ENCODE measurements around the gene SIPA1L3. TPM values are rescaled to one million over a fixed set of nuclear protein-coding genes. Genes with fewer than 3 reads are reported as not detected.

The SIPA1L3 gene
- total RNA-seq, 2 donors from 2014 or later: 9.8 to 10.0 TPM

GRCh38 chr19:38005224-38005614, 98.2 kb downstream of the SIPA1L3 start:
- DNase-seq (no peak), ATAC-seq (peak in 1 of 2 donors; percentile 3)
- intact Hi-C loops (cut with DNase I): no loop called here

GRCh38 chr19:38006361-38007045, 99.5 kb downstream of the SIPA1L3 start:
- intact Hi-C loops (cut with DNase I): no loop called here
- ATAC-seq (no peak), DNase-seq (no peak)

GRCh38 chr19:38009650-38010242, 102.7 kb downstream of the SIPA1L3 start:
- intact Hi-C loops (cut with DNase I): no loop called here
- no peak for DNase-seq
- ATAC-seq: no peak

- ATAC-seq: no peak
- intact Hi-C loops (cut with DNase I): no loop called here
- DNase-seq: no peak
Measured at GRCh38 chr19:38011426-38011825, 104.4 kb downstream of the SIPA1L3 start.

DNA sequence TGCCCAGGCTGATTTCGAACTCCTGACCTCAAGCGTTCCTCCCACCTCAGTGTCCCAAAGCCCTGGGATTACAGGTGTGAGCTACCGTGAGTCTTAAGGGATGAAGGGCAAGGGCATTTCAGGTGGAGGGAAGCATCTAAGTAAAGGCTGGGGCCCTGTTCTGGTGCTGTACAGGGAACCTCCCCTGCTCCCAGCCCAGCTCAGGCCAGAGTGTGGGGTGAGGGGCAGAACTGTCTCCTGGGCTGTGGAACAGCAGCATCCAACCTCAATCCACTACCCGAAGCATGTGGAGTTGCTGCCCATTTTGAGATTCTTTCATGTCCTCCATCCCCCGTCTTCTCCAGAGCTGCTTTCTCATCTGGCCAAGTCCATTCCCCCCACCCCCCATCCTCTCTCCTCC, 105.3 kb downstream of the SIPA1L3 start:
- intact Hi-C loops (cut with DNase I): no loop called here
- ATAC-seq (no peak), DNase-seq (no peak)

DNA sequence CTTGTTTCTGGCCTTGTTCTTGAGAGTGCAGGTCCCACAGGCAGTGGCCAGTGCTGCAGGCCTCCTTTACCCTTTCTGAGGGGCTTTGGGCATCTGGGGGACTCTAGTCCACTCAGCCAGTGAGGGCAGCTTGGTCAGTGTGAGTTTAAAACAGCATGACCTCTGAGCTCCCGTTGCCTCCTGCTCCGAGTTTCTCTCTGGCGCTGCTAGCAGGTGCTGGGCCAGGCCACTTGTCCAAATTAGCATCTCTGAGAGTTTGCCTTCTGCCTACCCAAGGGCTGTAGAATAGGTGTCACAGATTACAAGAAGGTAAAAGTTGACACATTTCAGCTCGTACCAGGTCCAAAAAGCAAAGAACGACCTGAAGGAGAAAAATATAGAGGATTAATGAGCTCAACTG, 105.9 kb downstream of the SIPA1L3 start:
- intact Hi-C loops (cut with DNase I): no loop called here
- no peak for DNase-seq
- ATAC-seq: no peak

DNA sequence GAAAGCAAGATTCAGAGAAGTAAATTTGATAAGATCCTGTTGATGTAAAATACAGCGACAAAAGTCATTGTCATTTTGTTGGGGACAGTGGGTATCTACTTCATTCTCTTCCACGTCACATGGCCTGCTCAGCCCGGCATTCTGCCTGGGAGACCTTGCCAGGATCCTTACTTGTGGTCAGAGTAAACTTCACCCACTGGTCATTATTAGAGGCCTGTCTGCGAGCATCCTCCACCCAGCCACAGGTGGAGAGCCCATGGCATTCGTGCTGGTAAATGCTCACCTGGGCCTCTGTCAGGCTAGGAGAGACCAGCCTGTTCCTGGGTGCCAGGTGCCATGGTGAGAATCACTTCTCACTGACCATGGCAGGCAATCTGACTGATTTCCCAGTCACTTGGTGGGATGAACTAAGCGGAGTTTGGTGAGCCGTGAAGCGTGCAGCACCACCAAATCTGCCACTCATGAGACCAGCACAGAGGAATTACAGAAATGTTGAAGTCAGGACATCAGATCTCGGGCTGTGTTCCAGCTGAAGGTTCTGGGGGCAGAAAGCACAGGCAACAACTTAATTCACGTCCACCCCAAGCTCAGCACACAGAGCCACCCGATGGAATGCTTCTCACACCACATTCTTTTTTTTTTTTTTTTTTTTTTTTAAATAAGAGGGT, 107.0 kb downstream of the SIPA1L3 start:
- ATAC-seq (no peak), DNase-seq (no peak)
- intact Hi-C loops (cut with DNase I): no loop called here

DNA sequence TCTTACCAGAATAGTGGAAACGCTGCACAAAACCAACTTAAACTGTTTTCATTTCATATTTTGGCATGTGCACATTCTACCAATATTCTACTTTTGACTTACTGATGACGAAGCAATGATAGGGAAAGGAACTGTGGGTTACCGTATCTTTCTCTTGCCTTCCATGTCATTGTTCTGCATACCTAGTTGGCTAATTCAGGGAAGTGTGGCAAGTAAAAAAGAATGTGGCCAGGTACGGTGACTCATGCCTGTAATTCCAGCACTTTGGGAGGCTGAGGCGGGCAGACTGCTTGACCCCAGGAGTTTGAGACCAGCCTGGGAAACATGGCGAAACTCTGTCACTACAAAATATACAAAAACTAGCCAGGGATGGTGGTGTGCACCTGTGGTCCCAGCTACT, 108.2 kb downstream of the SIPA1L3 start:
- DNase-seq: no peak
- intact Hi-C loops (cut with DNase I): no loop called here
- no peak for ATAC-seq

DNA sequence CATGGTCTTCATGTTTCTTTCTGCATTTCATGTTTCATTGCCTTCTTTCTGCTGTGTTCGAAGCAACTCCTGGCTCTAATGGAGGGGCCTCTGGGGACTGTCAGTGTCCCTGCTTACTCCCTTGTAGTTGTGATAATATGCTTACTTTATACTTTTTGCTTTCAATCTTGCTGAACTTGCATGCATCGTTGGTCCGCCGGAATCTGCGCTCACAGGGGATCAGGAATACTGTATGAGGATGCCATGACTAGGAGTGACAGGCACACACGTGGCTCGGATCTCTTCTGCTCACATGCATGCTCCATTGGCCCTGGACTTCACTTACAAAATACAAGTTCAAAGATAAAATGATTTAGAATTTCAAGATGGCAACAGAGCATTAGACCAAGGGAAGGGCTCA, 108.8 kb downstream of the SIPA1L3 start:
- intact Hi-C loops (cut with DNase I): no loop called here
- DNase-seq (no peak), ATAC-seq (no peak)

DNA sequence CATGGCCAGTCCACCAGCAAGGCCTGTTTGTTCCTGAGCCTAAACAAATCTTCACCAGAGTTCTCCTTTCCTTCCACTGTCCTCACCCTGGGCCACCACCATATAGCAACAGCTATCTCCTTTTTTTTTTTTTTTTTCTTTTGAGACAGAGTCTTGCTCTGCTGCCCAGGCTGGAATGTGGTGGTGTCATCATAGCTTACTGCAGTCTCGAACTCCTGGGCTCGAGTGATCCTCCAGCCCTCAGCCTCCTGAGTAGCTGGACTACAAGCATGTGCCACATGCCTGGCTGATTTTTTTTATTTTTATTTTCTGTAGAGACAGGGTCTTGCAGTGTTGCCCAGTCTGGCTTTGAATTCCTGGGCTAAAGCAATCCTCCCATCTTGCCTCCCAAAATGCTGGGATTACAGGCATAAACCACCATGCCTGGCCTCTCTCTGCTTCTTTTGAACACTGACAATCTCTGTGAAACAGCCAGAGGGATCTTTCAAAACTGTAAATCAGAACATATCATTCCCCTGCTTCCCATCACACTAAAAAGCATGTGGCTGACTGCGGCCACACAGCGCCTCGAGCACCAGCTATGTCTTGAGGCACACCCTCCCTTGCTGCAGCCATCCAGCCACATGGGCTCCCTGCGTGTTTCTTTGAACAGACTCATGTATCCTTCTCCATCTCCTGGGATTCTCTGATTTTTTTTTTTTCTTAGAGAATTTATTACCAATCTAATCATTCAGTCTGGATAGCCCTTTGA, 110.6 kb downstream of the SIPA1L3 start:
- ATAC-seq: no peak
- no peak for DNase-seq
- intact Hi-C loops (cut with DNase I): no loop called here

GRCh38 chr19:38018694-38019395, 111.8 kb downstream of the SIPA1L3 start:
- no peak for ATAC-seq
- intact Hi-C loops (cut with DNase I): no loop called here

GRCh38 chr19:38019396-38019724, 112.4 kb downstream of the SIPA1L3 start:
- intact Hi-C loops (cut with DNase I): no loop called here
- DNase-seq: no peak
- no peak for ATAC-seq

More at GRCh38 chr19:38018694-38019395, 111.8 kb downstream of the SIPA1L3 start:
- DNase-seq: no peak

- intact Hi-C loops (cut with DNase I): no loop called here
- DNase-seq (no peak), ATAC-seq (peak in 1 of 2 donors; percentile 19)
Measured at GRCh38 chr19:38020311-38020710, 113.3 kb downstream of the SIPA1L3 start.

GRCh38 chr19:38021352-38021751, 114.3 kb downstream of the SIPA1L3 start:
- DNase-seq: no peak
- intact Hi-C loops (cut with DNase I): no loop called here
- ATAC-seq: no peak

GRCh38 chr19:38022791-38023670, 116.0 kb downstream of the SIPA1L3 start:
- intact Hi-C loops (cut with DNase I): no loop called here
- DNase-seq (no peak), ATAC-seq (peak in 1 of 2 donors; percentile 38)

GRCh38 chr19:38023671-38024541, 116.9 kb downstream of the SIPA1L3 start:
- DNase-seq (no peak), ATAC-seq (peak in 1 of 2 donors; percentile 20)
- intact Hi-C loops (cut with DNase I): no loop called here

Data from left cardiac atrium (tissue), 4 donors.